Tibial nerve (tissue), 3 donors: ENCODE measurements around the gene ARHGAP23.

Experiments used
- POLR2A ChIP-seq, 2 donors: fragments of 450-650 bp; IDR thresholded peaks; one replicate each; pipeline ENCODE4 v1.6.1; 2017; ENCODE audit warnings: antibody characterized with exemption in 2 of 2, mild to moderate bottlenecking in 2 of 2, moderate library complexity in 2 of 2
- TF ChIP-seq, protein P1 (sequence below), 5 experiments: fragments of 200-600 bp in 3 of 5; fragments of 450-650 bp in 2 of 5; sonication (generic) in 3 of 5; IDR thresholded peaks; one replicate each; pipeline ENCODE4 v1.5.1; 2016 to 2019; ENCODE audit warnings: antibody characterized with exemption in 5 of 5, mild to moderate bottlenecking in 3 of 5, moderate library complexity in 2 of 5

DNA sequence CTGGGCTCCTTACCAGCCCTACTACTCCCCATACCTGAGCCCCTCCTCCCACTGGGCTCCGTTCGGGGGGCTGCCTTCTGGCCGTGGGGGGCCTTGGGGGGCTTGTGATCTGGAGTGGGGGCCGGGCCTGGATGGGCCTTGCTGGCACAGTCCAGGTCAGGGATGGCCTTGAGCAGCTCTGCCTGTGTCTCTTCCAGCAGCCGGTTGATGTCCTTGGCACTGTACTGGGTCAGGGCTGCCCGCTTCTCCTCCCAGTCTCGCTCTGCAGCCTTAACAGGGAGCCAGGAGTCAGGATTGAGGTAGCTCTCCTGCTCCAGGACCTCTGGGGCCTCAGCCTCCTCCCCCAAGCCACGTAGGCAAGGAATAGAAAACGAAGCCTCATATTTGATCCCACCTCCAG lies 122.9 kb downstream of the ARHGAP23 start:
- TF ChIP-seq, protein P1, sequence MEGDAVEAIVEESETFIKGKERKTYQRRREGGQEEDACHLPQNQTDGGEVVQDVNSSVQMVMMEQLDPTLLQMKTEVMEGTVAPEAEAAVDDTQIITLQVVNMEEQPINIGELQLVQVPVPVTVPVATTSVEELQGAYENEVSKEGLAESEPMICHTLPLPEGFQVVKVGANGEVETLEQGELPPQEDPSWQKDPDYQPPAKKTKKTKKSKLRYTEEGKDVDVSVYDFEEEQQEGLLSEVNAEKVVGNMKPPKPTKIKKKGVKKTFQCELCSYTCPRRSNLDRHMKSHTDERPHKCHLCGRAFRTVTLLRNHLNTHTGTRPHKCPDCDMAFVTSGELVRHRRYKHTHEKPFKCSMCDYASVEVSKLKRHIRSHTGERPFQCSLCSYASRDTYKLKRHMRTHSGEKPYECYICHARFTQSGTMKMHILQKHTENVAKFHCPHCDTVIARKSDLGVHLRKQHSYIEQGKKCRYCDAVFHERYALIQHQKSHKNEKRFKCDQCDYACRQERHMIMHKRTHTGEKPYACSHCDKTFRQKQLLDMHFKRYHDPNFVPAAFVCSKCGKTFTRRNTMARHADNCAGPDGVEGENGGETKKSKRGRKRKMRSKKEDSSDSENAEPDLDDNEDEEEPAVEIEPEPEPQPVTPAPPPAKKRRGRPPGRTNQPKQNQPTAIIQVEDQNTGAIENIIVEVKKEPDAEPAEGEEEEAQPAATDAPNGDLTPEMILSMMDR (IDR thresholded peaks at IDR 0.05): no peak
- TF ChIP-seq POLR2A (IDR thresholded peaks at IDR 0.05): no peak
